Osteoblast (primary cell): ENCODE results near the gene CENPM. TPM values are rescaled to one million over a fixed set of nuclear protein-coding genes. Genes with fewer than 3 reads are reported as not detected.

Source experiments
- DNase-seq: peaks from one replicate; pipeline ENCODE4 v3.0.0; 2011; ENCODE audit warnings: low spot score, mixed read lengths; ENCODE audit not compliant: insufficient read length; ENCODE audit errors: missing footprints
- H2AFZ ChIP-seq: 2 replicates; pipeline ENCODE4 v1.6.0; 2011; ENCODE audit warnings: mild to moderate bottlenecking, low read length
- H3K27ac ChIP-seq: 2 replicates; pipeline ENCODE4 v1.5.1; 2011; ENCODE audit warnings: mild to moderate bottlenecking, low read depth, low read length, moderate library complexity
- H3K27me3 ChIP-seq: 2 replicates; pipeline ENCODE4 v1.6.0; 2012; ENCODE audit warnings: mild to moderate bottlenecking, control low read depth, inconsistent platforms, low read length, moderate library complexity; ENCODE audit not compliant: insufficient read depth
- H3K36me3 ChIP-seq: 2 replicates; pipeline ENCODE4 v1.5.1; 2011; ENCODE audit warnings: mild to moderate bottlenecking, low read length, control low read depth, moderate library complexity; ENCODE audit not compliant: insufficient read depth
- H3K4me1 ChIP-seq: 2 replicates; pipeline ENCODE4 v1.5.1; 2011; ENCODE audit warnings: mild to moderate bottlenecking, low read length, control low read depth, moderate library complexity; ENCODE audit not compliant: insufficient read depth
- H3K4me2 ChIP-seq: 2 replicates; pipeline ENCODE4 v1.6.0; 2011; ENCODE audit warnings: mild to moderate bottlenecking, low read length; ENCODE audit not compliant: insufficient read depth
- H3K4me3 ChIP-seq: fragments of 200-600 bp; sonication (generic); 3 replicates; pipeline ENCODE4 v1.5.1; 2012; ENCODE audit warnings: mild to moderate bottlenecking, low read length, inconsistent platforms; ENCODE audit not compliant: insufficient read depth
- H3K79me2 ChIP-seq: 2 replicates; pipeline ENCODE4 v1.6.0; 2012; ENCODE audit warnings: mild to moderate bottlenecking, low read length, control low read depth, inconsistent platforms; ENCODE audit not compliant: insufficient read depth
- H3K9me3 ChIP-seq: 2 replicates; pipeline ENCODE4 v1.5.1; 2011; ENCODE audit warnings: low read depth, low read length, control low read depth
- H4K20me1 ChIP-seq: 2 replicates; pipeline ENCODE4 v1.6.0; 2012; ENCODE audit warnings: mild to moderate bottlenecking, low read length, control low read depth; ENCODE audit not compliant: insufficient read depth
- total RNA-seq: library from RNA; depleted of rRNA; stranded (reverse); fragments of >200 nt; gene quantifications from 2 replicates; pipeline ENCODE4 v1.2.3, GENCODE V29; 2012
- TF ChIP-seq, protein P1 (sequence below): IDR thresholded peaks from 2 replicates; pipeline ENCODE4 v1.5.1; 2011; ENCODE audit warnings: mild to moderate bottlenecking, low read depth, low read length, moderate library complexity; ENCODE audit errors: extremely low read depth

The CENPM gene
- total RNA-seq, 1 donor, result 1.8 TPM

DNA sequence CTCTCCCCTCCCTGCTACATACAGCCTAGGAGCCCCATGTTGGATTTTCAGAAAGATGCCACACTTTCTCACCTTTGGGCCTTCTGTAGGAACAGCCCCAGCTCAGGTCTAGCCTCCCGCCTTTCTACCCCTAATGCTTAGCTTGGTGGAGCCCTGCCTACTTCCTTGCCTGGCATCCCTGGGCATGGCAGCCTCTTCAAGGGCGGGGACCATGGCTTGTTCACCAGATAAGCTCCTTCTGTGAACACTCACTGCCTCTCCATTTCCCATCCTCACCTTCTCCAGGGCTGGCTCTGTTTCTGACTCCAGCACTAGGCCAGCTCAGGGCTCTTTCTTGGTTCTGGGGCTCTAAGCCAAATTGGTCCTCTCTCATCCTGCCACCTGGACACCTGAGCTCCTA, 23.6 kb upstream of the CENPM start:
- no peaks in the 10 kb centered on the region for H3K4me1 ChIP-seq
- no peaks in the 10 kb centered on the region for H4K20me1 ChIP-seq
- no peak overlapping the region for H3K4me3 ChIP-seq
- H3K4me2 ChIP-seq, result no peak overlapping the region
- DNase-seq, result peak; percentile 17
- H3K9me3 ChIP-seq, result no peaks in the 10 kb centered on the region
- no peak overlapping the region for H2AFZ ChIP-seq
- H3K36me3 ChIP-seq, result no peaks in the 10 kb centered on the region
- peaks cover 25% of the 10 kb centered on the region for H3K27me3 ChIP-seq
- no peaks in the 10 kb centered on the region for H3K79me2 ChIP-seq
- no peak overlapping the region for H3K27ac ChIP-seq
- TF ChIP-seq, protein P1, sequence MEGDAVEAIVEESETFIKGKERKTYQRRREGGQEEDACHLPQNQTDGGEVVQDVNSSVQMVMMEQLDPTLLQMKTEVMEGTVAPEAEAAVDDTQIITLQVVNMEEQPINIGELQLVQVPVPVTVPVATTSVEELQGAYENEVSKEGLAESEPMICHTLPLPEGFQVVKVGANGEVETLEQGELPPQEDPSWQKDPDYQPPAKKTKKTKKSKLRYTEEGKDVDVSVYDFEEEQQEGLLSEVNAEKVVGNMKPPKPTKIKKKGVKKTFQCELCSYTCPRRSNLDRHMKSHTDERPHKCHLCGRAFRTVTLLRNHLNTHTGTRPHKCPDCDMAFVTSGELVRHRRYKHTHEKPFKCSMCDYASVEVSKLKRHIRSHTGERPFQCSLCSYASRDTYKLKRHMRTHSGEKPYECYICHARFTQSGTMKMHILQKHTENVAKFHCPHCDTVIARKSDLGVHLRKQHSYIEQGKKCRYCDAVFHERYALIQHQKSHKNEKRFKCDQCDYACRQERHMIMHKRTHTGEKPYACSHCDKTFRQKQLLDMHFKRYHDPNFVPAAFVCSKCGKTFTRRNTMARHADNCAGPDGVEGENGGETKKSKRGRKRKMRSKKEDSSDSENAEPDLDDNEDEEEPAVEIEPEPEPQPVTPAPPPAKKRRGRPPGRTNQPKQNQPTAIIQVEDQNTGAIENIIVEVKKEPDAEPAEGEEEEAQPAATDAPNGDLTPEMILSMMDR, result no peak

DNA sequence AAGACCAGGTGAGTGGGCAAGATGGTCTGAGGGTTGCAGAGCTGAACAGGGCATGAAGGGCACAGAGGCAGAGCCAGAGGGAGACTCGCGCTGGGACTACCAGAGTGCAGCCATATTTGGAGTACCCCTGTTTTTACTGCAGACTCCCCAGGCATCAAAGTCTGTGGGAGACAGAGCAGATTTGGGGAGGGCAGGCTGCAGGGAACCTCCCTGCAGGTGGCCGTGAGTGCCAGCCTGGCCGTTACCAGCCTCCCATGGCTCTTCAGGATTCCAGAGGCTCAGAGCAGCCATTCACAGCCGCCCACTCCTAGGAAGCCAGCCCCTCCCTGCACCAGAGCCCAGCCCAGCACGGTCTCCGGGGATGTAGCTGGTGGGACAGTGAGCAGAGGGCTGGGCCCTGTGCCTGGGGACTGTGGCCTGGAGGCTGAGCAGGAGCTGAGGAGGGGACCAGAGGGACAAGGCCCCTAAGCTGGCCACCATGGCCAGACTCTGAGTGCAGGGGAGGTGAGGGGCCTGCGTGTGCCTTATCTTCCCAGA, 22.2 kb upstream of the CENPM start, which contains the start of gene SEPTIN3:
Gene SEPTIN3, plus strand, starts transcription at position 334 of the 537 bp plus-strand sequence. CDS start 2,050 bp downstream, outside the sequence.
- TF ChIP-seq, protein P1, result no peak
- DNase-seq, result peak; percentile 64
- Histone ChIP-seq H4K20me1 (no peaks in the 10 kb centered on the region), H3K79me2 (no peaks in the 10 kb centered on the region), H2AFZ (no peak within 1 kb of the TSS), H3K4me3 (no peak within 1 kb of the TSS), H3K27ac (no peak within 1 kb of the TSS), H3K4me1 (no peaks in the 10 kb centered on the region), H3K36me3 (no peaks in the 10 kb centered on the region), H3K4me2 (no peak within 1 kb of the TSS), H3K9me3 (no peaks in the 10 kb centered on the region), H3K27me3 (peaks cover 16% of the 10 kb centered on the region)

DNA sequence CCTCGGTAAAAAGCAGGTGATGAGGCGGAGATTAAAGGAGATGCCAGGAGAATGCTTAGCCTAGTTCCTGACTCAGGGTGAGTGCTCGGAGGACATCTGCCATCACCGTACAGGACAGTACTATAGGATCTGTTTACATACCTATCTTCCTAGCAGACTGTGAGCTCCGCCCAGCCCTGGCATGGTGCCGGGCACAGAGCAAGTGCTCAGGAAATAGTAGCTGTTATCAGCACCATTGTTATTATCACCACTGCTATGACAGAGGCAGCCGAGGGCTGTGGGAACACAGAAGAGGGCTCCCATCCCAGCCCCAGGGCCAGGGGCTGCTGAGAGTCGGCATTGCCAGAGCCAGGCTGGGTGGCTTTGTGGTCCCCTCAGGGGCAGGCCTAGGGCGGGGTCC, 21.6 kb upstream of the CENPM start:
- no peak for DNase-seq
- TF ChIP-seq, protein P1, result no peak
- Histone ChIP-seq H3K79me2 (no peaks in the 10 kb centered on the region), H3K4me2 (no peak overlapping the region), H2AFZ (no peak overlapping the region), H4K20me1 (no peaks in the 10 kb centered on the region), H3K36me3 (no peaks in the 10 kb centered on the region), H3K4me1 (no peaks in the 10 kb centered on the region), H3K27ac (no peak overlapping the region), H3K4me3 (no peak overlapping the region), H3K27me3 (peaks cover 16% of the 10 kb centered on the region), H3K9me3 (no peaks in the 10 kb centered on the region)

DNA sequence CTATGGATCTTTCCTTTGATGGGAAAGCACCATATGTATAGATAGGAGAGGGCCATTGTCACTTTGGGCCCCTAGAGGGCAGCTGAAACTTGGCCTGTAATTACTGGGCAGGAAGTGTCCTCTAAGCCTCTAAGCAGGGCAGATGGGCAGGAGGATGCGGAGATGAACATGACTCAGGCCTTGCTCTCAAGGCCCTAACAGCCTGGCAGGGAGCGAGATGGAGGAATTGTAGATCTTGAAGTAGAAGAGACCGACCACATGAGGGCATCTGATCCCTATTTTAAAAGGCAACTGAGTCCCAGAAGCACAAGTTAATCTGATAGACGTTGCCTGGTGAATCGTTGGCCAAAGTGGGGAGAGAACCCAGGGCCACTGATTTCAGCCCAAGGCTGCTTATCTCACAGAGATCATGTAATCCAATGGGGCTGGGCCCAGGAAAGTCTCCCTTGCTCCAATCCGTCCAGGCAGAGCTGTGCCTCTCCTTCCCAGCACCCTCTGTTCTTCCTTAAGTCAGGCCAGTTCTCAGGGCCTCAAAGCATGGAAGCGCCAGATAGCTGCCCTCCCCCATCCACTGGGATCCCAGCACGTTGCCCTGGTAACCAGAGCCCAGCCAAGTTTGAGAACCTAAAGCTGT, 19.8 kb upstream of the CENPM start:
- TF ChIP-seq, protein P1, result peak; percentile 64
- H3K4me2 ChIP-seq, result no peak overlapping the region
- no peaks in the 10 kb centered on the region for H3K36me3 ChIP-seq
- H3K27ac ChIP-seq, result no peak overlapping the region
- no peak overlapping the region for H3K4me3 ChIP-seq
- DNase-seq, result peak; percentile 98
- no peaks in the 10 kb centered on the region for H4K20me1 ChIP-seq
- H2AFZ ChIP-seq, result peak overlapping the region; percentile 69
- H3K4me1 ChIP-seq, result no peaks in the 10 kb centered on the region
- peaks cover 5% of the 10 kb centered on the region for H3K27me3 ChIP-seq
- no peaks in the 10 kb centered on the region for H3K79me2 ChIP-seq
- no peaks in the 10 kb centered on the region for H3K9me3 ChIP-seq
